Chondrocyte (in vitro differentiated cells): ENCODE data around the gene FBH1. TPM values are rescaled to one million over a fixed set of nuclear protein-coding genes. Genes with fewer than 3 reads are reported as not detected.

Experiments used
- DNase-seq: peaks from one replicate; pipeline ENCODE4 v3.0.0; 2021; ENCODE audit warnings: mixed read lengths, low spot score
- H3K27ac Mint-ChIP-seq: one replicate; pipeline ENCODE4 v1.8.0; 2021; ENCODE audit warnings: mild to moderate bottlenecking, moderate library complexity, mixed read lengths; ENCODE audit not compliant: unreplicated experiment
- H3K27me3 Mint-ChIP-seq: 2 replicates; pipeline ENCODE4 v1.8.0; 2021; ENCODE audit warnings: low read depth, mixed read lengths
- H3K36me3 Mint-ChIP-seq: 2 replicates; pipeline ENCODE4 v1.8.0; 2021; ENCODE audit warnings: low read depth, mixed read lengths
- H3K4me1 Mint-ChIP-seq: 2 replicates; pipeline ENCODE4 v1.8.0; 2021; ENCODE audit warnings: low read depth, mild to moderate bottlenecking, mixed read lengths
- H3K4me3 Mint-ChIP-seq: one replicate; pipeline ENCODE4 v1.8.0; 2021; ENCODE audit warnings: mild to moderate bottlenecking, moderate library complexity, mixed read lengths; ENCODE audit not compliant: unreplicated experiment
- H3K9me3 Mint-ChIP-seq: 2 replicates; pipeline ENCODE4 v1.8.0; 2021; ENCODE audit warnings: low read depth, mixed read lengths
- total RNA-seq: library from RNA; stranded (reverse); gene quantifications from 3 replicates; pipeline ENCODE4 v1.2.1, GENCODE V29; 2021
- TF ChIP-seq, protein P1 (sequence below): fragments of 200-600 bp; sonication (generic); IDR thresholded peaks from 2 replicates; pipeline ENCODE4 v1.5.0; 2021; ENCODE audit warnings: antibody characterized with exemption, mild to moderate bottlenecking, moderate library complexity

Gene FBH1
- total RNA-seq, 1 donor from 2014 or later = 62.2 TPM

DNA sequence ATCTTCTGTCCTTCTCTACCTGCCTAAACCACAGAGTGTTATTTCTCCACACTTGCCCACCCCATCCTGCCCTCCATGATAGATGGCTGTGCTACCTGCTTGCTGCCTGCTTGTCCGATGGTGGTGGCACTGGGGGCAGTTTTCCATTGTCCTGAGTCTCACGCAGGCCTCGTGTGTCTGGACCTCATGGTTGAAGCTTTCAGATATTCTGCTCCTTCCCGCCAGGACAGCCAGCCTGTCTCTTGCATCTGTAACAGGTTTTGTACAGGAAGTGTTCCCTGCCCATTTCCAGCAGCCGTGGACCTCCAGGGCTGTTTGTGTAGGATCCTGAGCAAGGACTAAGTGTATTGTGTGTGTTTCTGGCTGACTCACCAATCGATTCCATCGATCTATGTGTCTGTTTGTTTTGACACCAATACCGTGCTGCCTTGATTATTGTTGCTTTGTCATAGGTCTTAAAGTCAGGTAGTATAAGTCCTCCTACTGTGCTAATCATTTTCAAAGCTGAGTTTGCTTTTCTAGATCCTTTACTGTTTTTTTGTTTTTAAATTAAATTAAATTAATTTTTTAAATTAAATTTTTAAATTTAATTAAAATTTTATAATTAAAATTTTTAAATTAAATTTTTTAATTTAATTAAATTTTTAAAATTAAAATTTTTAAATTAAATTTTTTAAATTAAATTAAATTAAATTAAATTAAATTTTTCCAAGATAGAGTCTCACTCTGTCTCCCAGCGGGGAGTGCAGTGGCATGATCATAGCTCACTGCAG lies 78.8 kb downstream of the FBH1 start:
- no peaks in the 10 kb centered on the region for H3K9me3 Mint-ChIP-seq
- H3K4me1 Mint-ChIP-seq = no peaks in the 10 kb centered on the region
- no peak overlapping the region for H3K27ac Mint-ChIP-seq
- H3K36me3 Mint-ChIP-seq = no peaks in the 10 kb centered on the region
- H3K27me3 Mint-ChIP-seq = no peaks in the 10 kb centered on the region
- TF ChIP-seq, protein P1, sequence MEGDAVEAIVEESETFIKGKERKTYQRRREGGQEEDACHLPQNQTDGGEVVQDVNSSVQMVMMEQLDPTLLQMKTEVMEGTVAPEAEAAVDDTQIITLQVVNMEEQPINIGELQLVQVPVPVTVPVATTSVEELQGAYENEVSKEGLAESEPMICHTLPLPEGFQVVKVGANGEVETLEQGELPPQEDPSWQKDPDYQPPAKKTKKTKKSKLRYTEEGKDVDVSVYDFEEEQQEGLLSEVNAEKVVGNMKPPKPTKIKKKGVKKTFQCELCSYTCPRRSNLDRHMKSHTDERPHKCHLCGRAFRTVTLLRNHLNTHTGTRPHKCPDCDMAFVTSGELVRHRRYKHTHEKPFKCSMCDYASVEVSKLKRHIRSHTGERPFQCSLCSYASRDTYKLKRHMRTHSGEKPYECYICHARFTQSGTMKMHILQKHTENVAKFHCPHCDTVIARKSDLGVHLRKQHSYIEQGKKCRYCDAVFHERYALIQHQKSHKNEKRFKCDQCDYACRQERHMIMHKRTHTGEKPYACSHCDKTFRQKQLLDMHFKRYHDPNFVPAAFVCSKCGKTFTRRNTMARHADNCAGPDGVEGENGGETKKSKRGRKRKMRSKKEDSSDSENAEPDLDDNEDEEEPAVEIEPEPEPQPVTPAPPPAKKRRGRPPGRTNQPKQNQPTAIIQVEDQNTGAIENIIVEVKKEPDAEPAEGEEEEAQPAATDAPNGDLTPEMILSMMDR = no peak
- H3K4me3 Mint-ChIP-seq = no peak overlapping the region
- DNase-seq = no peak

DNA sequence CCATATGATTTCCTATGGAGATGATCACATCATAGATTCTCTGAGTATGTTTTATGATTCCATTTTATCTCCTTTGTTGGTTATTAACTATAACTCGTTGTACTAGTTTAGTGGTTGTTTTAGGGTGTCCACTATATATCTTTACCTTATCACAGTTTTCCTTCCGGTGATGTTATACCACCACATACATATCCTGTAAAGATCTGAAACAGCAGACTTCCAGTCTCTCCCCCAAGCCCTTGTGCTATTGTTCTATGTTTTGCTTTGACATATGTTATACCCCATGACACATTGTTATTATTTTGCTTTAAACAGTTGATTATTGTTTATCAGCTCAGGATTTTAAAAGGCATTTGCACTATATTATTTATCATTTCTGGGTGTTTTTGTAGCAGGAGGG lies 80.0 kb downstream of the FBH1 start:
- TF ChIP-seq, protein P1 = no peak
- no peak for DNase-seq
- no peak overlapping the region for H3K4me3 Mint-ChIP-seq
- H3K4me1 Mint-ChIP-seq = no peaks in the 10 kb centered on the region
- H3K27me3 Mint-ChIP-seq = no peaks in the 10 kb centered on the region
- H3K36me3 Mint-ChIP-seq = no peaks in the 10 kb centered on the region
- no peak overlapping the region for H3K27ac Mint-ChIP-seq
- no peaks in the 10 kb centered on the region for H3K9me3 Mint-ChIP-seq

DNA sequence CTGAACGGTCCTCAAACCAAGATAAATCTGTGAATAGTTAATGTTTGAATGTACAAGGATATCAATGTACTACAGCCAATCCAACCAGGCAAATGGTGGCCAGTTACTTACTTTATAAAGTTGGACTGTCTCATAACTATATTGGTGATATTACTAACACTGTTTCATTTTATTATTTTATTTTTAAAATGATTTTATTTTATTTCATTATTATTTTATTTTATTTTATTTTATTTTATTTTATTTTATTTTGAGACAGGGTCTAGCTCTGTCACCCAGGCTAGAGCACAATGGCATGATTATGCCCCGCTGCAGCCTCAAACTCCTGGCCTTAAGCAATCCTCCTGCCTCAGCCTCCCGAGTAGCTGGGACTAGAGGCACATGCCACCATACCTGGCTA lies 80.5 kb downstream of the FBH1 start:
- H3K27ac Mint-ChIP-seq = no peak overlapping the region
- no peaks in the 10 kb centered on the region for H3K9me3 Mint-ChIP-seq
- peaks cover 2% of the 10 kb centered on the region for H3K27me3 Mint-ChIP-seq
- no peak for DNase-seq
- H3K36me3 Mint-ChIP-seq = no peaks in the 10 kb centered on the region
- TF ChIP-seq, protein P1 = no peak
- H3K4me3 Mint-ChIP-seq = no peak overlapping the region
- H3K4me1 Mint-ChIP-seq = no peaks in the 10 kb centered on the region

DNA sequence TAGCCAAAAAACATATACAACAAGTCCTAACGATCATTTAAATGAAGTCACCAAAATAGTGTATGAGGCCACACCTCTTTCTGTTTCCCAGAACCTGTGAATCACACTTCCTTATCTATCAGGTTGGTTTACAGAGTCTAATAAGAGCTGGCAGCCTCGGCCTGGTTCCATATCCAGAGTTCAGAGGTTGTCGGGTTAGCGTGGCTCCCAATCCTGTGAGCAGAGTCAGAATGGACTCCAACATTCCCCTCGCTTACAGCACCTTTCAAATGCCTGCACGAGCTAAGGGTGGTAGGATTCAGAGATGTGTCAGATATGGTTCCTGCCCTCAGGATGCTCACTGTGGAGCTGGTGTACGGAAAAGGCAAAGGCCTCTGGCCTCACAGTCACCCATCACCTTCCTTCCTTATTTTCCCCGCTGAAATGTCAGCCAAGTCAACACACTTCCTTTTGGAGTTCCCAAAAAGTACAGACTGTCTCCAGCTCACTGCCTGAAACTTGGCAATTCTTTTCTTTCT lies 81.3 kb downstream of the FBH1 start:
- peaks cover 2% of the 10 kb centered on the region for H3K4me1 Mint-ChIP-seq

DNA sequence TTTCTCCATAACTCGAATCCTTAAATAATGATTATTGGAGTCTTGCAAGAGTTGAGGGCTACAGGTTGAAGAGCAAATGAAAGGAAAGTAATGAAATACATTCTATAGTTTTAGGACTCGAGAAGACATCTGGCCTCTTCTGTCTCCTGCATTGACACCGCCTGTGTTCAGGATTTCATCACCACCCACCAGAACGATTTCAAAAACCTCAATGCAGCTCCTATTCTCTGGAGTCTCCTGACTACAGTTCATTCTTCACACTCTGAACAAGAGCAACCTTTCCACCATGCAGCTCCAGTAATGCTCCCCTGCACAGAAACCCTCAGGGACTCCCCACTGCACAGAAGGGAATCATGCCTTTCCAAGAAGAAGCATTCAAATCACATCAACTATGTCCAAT lies 81.8 kb downstream of the FBH1 start:
- Mint-ChIP-seq H3K4me3 (no peak overlapping the region), H3K9me3 (no peaks in the 10 kb centered on the region), H3K4me1 (peaks cover 7% of the 10 kb centered on the region), H3K27me3 (peaks cover 5% of the 10 kb centered on the region), H3K36me3 (no peaks in the 10 kb centered on the region), H3K27ac (no peak overlapping the region)
- DNase-seq = no peak
- TF ChIP-seq, protein P1 = no peak

More for the DNA sequence above, 81.3 kb downstream of the FBH1 start:
- Mint-ChIP-seq H3K27ac (no peak overlapping the region), H3K27me3 (peaks cover 3% of the 10 kb centered on the region), H3K36me3 (no peaks in the 10 kb centered on the region), H3K4me3 (no peak overlapping the region), H3K9me3 (no peaks in the 10 kb centered on the region)
- TF ChIP-seq, protein P1 = no peak
- no peak for DNase-seq
